ENCODE data around the gene LCNL1. TPM values are rescaled to one million over a fixed set of nuclear protein-coding genes. Genes with fewer than 3 reads are reported as not detected.

LCNL1 gene
- total and polyA plus RNA-seq, 2 experiments from 2014 or later: 0.36 TPM; not detected in 1

- H3K36me3 ChIP-seq: peaks cover 12% of the 10 kb centered on the region
- H3K27ac ChIP-seq: no peak overlapping the region
- no peaks in the 10 kb centered on the region for H3K27me3 ChIP-seq
- H3K9me3 ChIP-seq (ENCODE audit: low read depth): no peaks in the 10 kb centered on the region
- no peak for DNase-seq (ENCODE audit: low read depth in 1 of 2, low spot score in 1 of 2)
- H3K4me3 ChIP-seq: no peak overlapping the region
- no peaks in the 10 kb centered on the region for H3K4me1 ChIP-seq (ENCODE audit: low read depth)
- TF ChIP-seq CTCF (IDR thresholded peaks at IDR 0.05; ENCODE audit: low read depth, low read length): no peak
Observed at GRCh38 chr9:137015976-137016375, 33.2 kb downstream of the LCNL1 start.

- Histone ChIP-seq H3K27me3 (no peaks in the 10 kb centered on the region), H3K9me3 (ENCODE audit: low read depth) (no peaks in the 10 kb centered on the region), H3K4me3 (no peak overlapping the region), H3K4me1 (ENCODE audit: low read depth) (no peaks in the 10 kb centered on the region), H3K27ac (no peak overlapping the region), H3K36me3 (peaks cover 12% of the 10 kb centered on the region)
- DNase-seq (ENCODE audit: low read depth in 1 of 2, low spot score in 1 of 2): no peak
- no peak for TF ChIP-seq CTCF (IDR thresholded peaks at IDR 0.05; ENCODE audit: low read depth, low read length)
Observed at GRCh38 chr9:137016436-137016835, 33.6 kb downstream of the LCNL1 start.

GRCh38 chr9:137017071-137017470, 34.3 kb downstream of the LCNL1 start:
- Histone ChIP-seq H3K27me3 (no peaks in the 10 kb centered on the region), H3K36me3 (peaks cover 12% of the 10 kb centered on the region), H3K4me3 (no peak overlapping the region), H3K4me1 (ENCODE audit: low read depth) (no peaks in the 10 kb centered on the region), H3K27ac (no peak overlapping the region), H3K9me3 (ENCODE audit: low read depth) (no peaks in the 10 kb centered on the region)
- no peak for DNase-seq (ENCODE audit: low read depth in 1 of 2, low spot score in 1 of 2)
- no peak for TF ChIP-seq CTCF (IDR thresholded peaks at IDR 0.05; ENCODE audit: low read depth, low read length)

- no peak overlapping the region for H3K4me3 ChIP-seq
- peaks cover 9% of the 10 kb centered on the region for H3K36me3 ChIP-seq
- TF ChIP-seq CTCF (IDR thresholded peaks at IDR 0.05; ENCODE audit: low read depth, low read length): no peak
- H3K9me3 ChIP-seq (ENCODE audit: low read depth): no peaks in the 10 kb centered on the region
- no peak overlapping the region for H3K27ac ChIP-seq
- H3K4me1 ChIP-seq (ENCODE audit: low read depth): no peaks in the 10 kb centered on the region
- no peak for DNase-seq (ENCODE audit: low read depth in 1 of 2, low spot score in 1 of 2)
- H3K27me3 ChIP-seq: no peaks in the 10 kb centered on the region
Observed at GRCh38 chr9:137017791-137018497, 35.2 kb downstream of the LCNL1 start.

GRCh38 chr9:137018761-137019559, 36.2 kb downstream of the LCNL1 start:
- Histone ChIP-seq H3K4me1 (ENCODE audit: low read depth) (no peaks in the 10 kb centered on the region), H3K9me3 (ENCODE audit: low read depth) (no peaks in the 10 kb centered on the region), H3K36me3 (peaks cover 9% of the 10 kb centered on the region), H3K4me3 (no peak overlapping the region), H3K27ac (no peak overlapping the region), H3K27me3 (no peaks in the 10 kb centered on the region)
- DNase-seq (ENCODE audit: low read depth in 1 of 2, low spot score in 1 of 2): no peak
- TF ChIP-seq CTCF (IDR thresholded peaks at IDR 0.05; ENCODE audit: low read depth, low read length): no peak

Measured in cardiac muscle cell (in vitro differentiated cells and primary cell).